Activated T-cell treated with anti-CD3 and anti-CD28 coated beads, Interleukin-2, amount 50 U/mL, for 24 hours (primary cell): ENCODE results near the gene ZNF665.
A peak's percentile ranks its signal among the peaks of the same experiment; 100 is the strongest.

Experiments used
- DNase-seq: peaks from one replicate; pipeline ENCODE4 v3.0.0-alpha.2; 2020
- H3K27ac Mint-ChIP-seq: 2 replicates; pipeline ENCODE4 v1.8.0; 2020; ENCODE audit warnings: mild to moderate bottlenecking, mixed read lengths
- H3K27me3 Mint-ChIP-seq: 2 replicates; pipeline ENCODE4 v1.8.0; 2020; ENCODE audit warnings: mixed read lengths
- H3K36me3 Mint-ChIP-seq: 2 replicates; pipeline ENCODE4 v1.8.0; 2020; ENCODE audit warnings: low read depth, mixed read lengths
- H3K4me1 Mint-ChIP-seq: 2 replicates; pipeline ENCODE4 v1.8.0; 2020; ENCODE audit warnings: low read depth, mixed read lengths
- H3K4me3 Mint-ChIP-seq: 2 replicates; pipeline ENCODE4 v1.8.0; 2020; ENCODE audit warnings: mild to moderate bottlenecking, moderate library complexity, mixed read lengths
- H3K9me3 Mint-ChIP-seq: 2 replicates; pipeline ENCODE4 v1.8.0; 2020; ENCODE audit warnings: mixed read lengths

Gene ZNF665

DNA sequence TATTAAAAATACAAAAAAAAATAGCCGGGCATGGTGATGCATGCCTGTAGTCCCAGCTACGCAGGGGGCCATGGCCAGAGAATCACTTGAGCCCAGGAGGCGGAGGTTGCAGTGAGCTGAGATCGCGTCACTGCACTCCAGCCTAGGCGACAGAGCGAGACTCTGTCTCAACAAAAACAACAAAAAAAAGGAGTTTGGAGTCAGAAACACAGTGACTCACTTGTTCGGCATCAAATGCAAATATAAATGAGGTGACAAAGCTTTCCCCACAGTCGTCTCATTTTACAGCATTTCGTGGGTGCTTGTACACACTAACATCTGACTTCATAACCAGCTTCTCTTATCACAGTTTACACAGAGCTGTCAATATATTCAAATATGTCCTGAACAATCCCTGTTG, 11.0 kb downstream of the ZNF665 start:
- no peaks in the 10 kb centered on the region for H3K4me1 Mint-ChIP-seq
- H3K27ac Mint-ChIP-seq, result no peak overlapping the region
- no peak for DNase-seq
- H3K9me3 Mint-ChIP-seq, result peaks cover 35% of the 10 kb centered on the region
- H3K36me3 Mint-ChIP-seq, result peaks cover 68% of the 10 kb centered on the region
- H3K4me3 Mint-ChIP-seq, result no peak overlapping the region
- no peaks in the 10 kb centered on the region for H3K27me3 Mint-ChIP-seq

DNA sequence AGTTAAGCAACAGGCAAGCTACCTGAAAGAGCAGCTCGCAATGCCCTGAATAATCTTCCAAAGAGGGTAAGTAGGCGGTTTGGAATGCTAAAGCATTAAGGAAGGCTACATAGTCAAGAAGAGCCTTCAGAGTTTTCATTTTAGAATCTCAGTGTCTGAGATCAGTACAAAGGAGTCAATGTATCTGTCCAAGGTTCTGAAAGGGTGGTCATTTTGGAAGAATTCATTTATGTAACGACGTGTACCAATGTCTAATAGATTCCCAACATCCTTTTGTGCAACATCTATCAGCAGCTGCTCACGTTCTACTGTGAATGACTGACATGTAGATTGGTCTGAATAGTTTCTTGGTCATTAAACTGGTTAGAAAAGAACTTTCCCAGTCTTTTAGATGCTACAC, 15.2 kb downstream of the ZNF665 start:
- no peak for DNase-seq
- Mint-ChIP-seq H3K4me1 (no peaks in the 10 kb centered on the region), H3K36me3 (peaks cover 79% of the 10 kb centered on the region), H3K27me3 (no peaks in the 10 kb centered on the region), H3K9me3 (peaks cover 44% of the 10 kb centered on the region), H3K4me3 (no peak overlapping the region), H3K27ac (no peak overlapping the region)

DNA sequence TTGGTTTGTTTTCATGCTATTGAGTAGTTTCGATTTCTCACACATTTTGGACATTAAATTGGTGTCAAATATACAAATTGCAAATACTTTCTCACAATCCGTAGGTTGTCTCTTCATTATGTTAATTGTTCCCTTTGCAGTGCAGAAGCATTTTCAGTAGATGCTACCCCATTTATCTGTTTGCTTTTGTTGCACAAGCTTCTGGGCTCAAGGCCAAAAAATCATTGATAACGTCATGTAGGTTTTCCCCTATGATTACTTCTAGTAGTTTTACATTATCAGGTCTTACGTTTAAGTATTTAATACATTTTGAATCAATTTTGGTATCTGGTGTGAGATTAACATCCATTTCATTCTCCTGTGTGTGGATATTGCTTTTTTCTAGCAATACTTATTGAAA, 20.3 kb downstream of the ZNF665 start:
- Mint-ChIP-seq H3K4me1 (no peaks in the 10 kb centered on the region), H3K4me3 (no peak overlapping the region), H3K36me3 (peaks cover 64% of the 10 kb centered on the region), H3K27me3 (no peaks in the 10 kb centered on the region), H3K27ac (no peak overlapping the region), H3K9me3 (peaks cover 48% of the 10 kb centered on the region)
- no peak for DNase-seq

DNA sequence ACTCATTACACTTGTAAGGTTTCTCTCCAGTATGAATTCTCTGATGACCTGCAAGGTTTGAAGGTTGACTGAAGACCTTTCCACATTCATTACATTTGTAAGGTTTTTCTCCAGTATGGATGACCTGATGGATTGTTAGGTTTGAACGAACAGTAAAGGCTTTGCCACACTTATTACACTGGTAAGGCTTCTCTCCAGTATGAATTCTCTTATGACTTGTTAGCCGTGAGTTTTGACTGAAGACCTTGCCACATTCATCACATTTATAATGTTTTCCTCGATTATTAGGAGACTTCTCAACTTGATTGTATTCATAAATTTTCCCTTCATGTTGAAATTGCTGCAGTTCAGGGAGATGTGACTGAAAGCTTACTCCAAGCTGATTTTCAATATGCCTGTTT, 27.5 kb downstream of the ZNF665 start:
- H3K4me1 Mint-ChIP-seq, result no peaks in the 10 kb centered on the region

DNA sequence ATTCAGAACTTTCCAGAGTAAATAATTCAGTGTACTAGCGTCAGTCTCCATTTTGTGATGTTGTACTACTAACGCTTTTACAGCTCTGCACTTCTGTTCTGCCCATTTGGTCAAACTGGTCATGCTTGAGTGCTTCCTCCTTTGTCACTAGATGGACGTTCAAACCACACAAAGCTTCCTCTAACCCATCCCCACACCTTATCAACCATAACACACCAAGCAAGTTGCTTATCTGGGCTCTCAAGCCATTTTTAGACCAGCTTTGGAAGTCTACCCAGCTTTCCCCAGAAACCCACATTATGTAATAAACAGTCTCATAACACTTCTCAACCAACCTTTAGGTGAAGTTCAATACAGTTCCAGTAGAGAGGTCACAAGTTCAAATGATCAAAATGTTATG, 32.0 kb downstream of the ZNF665 start:
- Mint-ChIP-seq H3K36me3 (peaks cover 72% of the 10 kb centered on the region), H3K27ac (no peak overlapping the region)

More for the DNA sequence above, 27.5 kb downstream of the ZNF665 start:
- Mint-ChIP-seq H3K4me3 (no peak overlapping the region), H3K27me3 (no peaks in the 10 kb centered on the region), H3K27ac (no peak overlapping the region), H3K9me3 (peaks cover 40% of the 10 kb centered on the region), H3K36me3 (peaks cover 54% of the 10 kb centered on the region)
- DNase-seq, result no peak

DNA sequence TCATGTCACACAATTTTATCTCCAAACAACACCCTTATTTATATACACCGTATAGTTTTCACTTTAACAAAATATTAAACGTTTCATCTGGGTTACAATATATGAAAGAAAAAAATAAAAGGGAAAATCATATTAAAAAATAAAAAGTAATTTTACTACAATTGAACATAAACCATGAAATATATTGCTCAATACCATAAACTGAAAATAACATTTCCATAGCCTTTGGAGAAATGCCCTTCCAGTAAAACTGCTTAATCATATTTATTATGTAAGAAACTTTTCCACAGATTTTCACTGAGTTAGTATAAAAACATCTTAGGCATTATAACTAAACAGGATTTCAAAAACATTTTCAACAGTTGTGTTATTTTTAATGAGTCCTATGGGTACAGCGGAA, 32.8 kb downstream of the ZNF665 start:
- H3K9me3 Mint-ChIP-seq, result peaks cover 46% of the 10 kb centered on the region
- peaks cover 11% of the 10 kb centered on the region for H3K27me3 Mint-ChIP-seq
- peaks cover 14% of the 10 kb centered on the region for H3K4me1 Mint-ChIP-seq
- peaks cover 72% of the 10 kb centered on the region for H3K36me3 Mint-ChIP-seq
- no peak overlapping the region for H3K4me3 Mint-ChIP-seq
- no peak for DNase-seq
- no peak overlapping the region for H3K27ac Mint-ChIP-seq

More for the DNA sequence above, 32.0 kb downstream of the ZNF665 start:
- H3K9me3 Mint-ChIP-seq, result peaks cover 54% of the 10 kb centered on the region
- no peak overlapping the region for H3K4me3 Mint-ChIP-seq
- peaks cover 14% of the 10 kb centered on the region for H3K4me1 Mint-ChIP-seq
- DNase-seq, result no peak
- H3K27me3 Mint-ChIP-seq, result peaks cover 11% of the 10 kb centered on the region

DNA sequence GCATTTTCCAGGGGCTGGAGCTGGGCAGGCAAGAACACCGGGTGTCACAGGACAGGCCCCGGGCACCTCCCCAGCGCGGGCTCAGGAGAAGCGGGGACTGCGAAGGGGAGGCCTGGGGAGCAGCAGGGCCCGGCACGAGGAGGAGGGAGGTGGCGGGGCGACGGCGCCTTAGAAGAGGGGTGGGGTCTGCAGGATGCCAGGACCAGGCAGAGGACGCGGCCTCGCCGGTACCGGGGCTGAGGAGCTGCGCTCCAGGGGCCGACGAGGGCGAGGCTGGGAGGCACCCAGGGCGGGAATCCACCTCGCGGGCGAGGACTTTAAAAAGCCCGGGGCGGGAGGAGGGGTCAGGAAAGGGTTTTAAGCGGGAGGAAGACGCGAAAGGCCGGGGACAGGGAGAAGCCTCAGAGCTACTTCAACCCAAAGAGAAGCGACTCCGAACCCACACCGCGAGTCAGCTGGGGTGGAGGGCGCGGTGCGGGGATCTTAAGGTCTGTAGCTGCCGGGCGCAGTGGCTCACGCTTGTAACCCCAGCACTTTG, 35.0 kb downstream of the ZNF665 start:
- H3K4me1 Mint-ChIP-seq, result peaks cover 14% of the 10 kb centered on the region
- H3K4me3 Mint-ChIP-seq, result peak overlapping the region; percentile 80
- H3K27me3 Mint-ChIP-seq, result peaks cover 11% of the 10 kb centered on the region
- H3K36me3 Mint-ChIP-seq, result peaks cover 76% of the 10 kb centered on the region
- peak overlapping the region; percentile 77 for H3K27ac Mint-ChIP-seq
- peaks cover 49% of the 10 kb centered on the region for H3K9me3 Mint-ChIP-seq
- peak; percentile 61 for DNase-seq

DNA sequence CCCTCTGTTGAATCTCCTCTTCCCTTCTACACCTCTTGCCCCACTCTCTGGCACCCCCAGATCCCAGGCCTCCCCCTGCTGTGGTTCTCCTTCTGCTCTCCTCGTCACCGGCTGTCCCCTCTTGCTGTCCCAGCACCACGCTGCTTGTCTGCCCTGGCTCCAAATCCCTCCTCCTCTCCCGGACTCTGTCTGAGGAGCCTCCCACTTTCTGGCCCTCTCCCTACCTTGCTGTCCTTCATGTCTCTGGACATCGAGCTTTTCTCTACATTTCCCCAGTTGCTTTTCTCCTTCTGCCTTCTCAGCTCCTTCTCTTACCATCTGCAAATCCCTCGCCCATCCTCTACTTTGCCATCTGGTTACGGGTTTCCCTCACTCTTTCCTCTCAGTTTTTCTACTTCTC, 35.5 kb downstream of the ZNF665 start:
- Mint-ChIP-seq H3K27me3 (peaks cover 11% of the 10 kb centered on the region), H3K4me1 (peaks cover 14% of the 10 kb centered on the region), H3K27ac (peak overlapping the region; percentile 52), H3K4me3 (peak overlapping the region; percentile 80), H3K36me3 (peaks cover 78% of the 10 kb centered on the region), H3K9me3 (peaks cover 51% of the 10 kb centered on the region)
- no peak for DNase-seq

DNA sequence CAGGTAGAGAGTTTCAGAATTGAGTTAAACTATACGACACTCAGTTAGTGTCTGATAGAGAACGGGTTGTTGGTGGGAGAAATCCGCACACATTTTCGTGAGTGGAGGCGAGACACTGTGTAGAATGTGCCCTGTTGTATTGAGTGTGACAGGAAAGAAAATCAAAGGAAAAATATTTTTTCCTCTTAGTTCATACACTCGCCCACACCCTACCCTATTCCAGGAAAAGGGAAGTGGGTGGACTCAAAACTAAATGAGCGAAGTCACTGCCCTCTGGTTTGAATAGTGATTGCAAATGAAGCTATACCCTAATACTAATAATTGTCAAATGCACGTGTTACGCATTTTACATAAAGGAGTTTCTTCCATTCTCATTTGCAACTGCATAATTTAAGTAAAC, 36.3 kb downstream of the ZNF665 start:
- no peak for DNase-seq
- Mint-ChIP-seq H3K36me3 (peaks cover 83% of the 10 kb centered on the region), H3K4me3 (peak overlapping the region; percentile 80), H3K9me3 (peaks cover 51% of the 10 kb centered on the region), H3K27me3 (peaks cover 11% of the 10 kb centered on the region), H3K27ac (no peak overlapping the region), H3K4me1 (peaks cover 14% of the 10 kb centered on the region)

DNA sequence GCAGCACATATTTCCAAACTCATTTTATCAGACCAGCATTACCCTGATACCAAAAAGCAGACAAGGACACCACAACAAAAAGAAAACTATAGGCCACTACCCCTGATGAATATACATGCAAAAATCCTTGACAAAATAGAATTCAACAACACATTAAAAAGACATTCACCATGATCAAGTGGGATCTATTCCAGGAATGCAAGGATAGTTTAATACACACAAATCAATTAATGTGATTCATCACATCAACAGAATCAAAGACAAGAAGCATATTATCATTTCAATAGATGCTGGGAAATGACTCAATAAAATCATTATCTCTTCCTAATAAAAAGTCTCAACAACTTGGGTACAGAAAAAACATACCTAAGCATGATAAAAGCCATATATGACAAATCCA, 45.5 kb downstream of the ZNF665 start:
- no peaks in the 10 kb centered on the region for H3K27me3 Mint-ChIP-seq
- H3K4me1 Mint-ChIP-seq, result no peaks in the 10 kb centered on the region
- H3K9me3 Mint-ChIP-seq, result peaks cover 47% of the 10 kb centered on the region
- H3K36me3 Mint-ChIP-seq, result peaks cover 94% of the 10 kb centered on the region
- no peak for DNase-seq
- H3K4me3 Mint-ChIP-seq, result no peak overlapping the region
- H3K27ac Mint-ChIP-seq, result no peak overlapping the region

DNA sequence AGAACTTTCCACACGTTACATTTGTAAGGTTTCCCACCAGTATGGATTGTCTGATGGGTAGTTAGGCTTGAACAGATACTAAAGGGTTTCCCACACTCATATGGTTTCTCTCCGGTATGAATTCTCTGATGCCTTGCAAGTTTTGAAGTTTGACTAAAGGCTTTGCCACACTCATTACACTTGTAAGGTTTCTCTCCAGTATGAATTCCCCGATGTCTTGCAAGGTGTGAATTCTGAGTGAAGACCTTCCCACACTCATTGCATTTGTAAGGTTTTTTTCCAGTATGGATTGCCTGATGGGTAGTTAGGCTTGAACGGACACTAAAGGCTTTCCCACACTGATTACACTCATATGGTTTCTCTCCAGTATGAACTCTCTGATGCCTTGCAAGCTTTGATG, 52.8 kb downstream of the ZNF665 start:
- Mint-ChIP-seq H3K4me3 (no peak overlapping the region), H3K36me3 (peaks cover 75% of the 10 kb centered on the region), H3K27me3 (no peaks in the 10 kb centered on the region), H3K27ac (no peak overlapping the region), H3K9me3 (peaks cover 56% of the 10 kb centered on the region), H3K4me1 (no peaks in the 10 kb centered on the region)
- DNase-seq, result no peak

DNA sequence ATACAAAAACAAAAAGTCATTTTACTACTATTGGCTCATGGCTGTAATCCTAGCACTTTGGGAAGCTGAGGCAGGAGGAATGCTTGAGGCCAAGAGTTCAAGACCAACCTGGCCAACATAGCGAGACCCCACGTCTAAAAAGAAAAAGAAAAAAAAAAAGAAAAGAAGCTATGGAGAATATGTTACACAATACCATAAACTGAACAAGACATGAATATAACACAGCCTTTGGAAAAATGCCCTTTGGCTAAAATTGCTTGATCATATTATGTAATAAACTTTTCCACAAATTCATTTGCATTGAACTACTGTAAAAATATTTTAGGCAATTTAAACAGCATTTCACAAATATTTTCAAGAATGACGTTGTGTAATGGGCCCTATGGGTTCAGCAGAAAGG, 56.7 kb downstream of the ZNF665 start:
- Mint-ChIP-seq H3K4me3 (no peak overlapping the region), H3K27ac (no peak overlapping the region), H3K9me3 (peaks cover 52% of the 10 kb centered on the region), H3K36me3 (peaks cover 59% of the 10 kb centered on the region), H3K27me3 (peaks cover 10% of the 10 kb centered on the region), H3K4me1 (peaks cover 10% of the 10 kb centered on the region)
- no peak for DNase-seq

DNA sequence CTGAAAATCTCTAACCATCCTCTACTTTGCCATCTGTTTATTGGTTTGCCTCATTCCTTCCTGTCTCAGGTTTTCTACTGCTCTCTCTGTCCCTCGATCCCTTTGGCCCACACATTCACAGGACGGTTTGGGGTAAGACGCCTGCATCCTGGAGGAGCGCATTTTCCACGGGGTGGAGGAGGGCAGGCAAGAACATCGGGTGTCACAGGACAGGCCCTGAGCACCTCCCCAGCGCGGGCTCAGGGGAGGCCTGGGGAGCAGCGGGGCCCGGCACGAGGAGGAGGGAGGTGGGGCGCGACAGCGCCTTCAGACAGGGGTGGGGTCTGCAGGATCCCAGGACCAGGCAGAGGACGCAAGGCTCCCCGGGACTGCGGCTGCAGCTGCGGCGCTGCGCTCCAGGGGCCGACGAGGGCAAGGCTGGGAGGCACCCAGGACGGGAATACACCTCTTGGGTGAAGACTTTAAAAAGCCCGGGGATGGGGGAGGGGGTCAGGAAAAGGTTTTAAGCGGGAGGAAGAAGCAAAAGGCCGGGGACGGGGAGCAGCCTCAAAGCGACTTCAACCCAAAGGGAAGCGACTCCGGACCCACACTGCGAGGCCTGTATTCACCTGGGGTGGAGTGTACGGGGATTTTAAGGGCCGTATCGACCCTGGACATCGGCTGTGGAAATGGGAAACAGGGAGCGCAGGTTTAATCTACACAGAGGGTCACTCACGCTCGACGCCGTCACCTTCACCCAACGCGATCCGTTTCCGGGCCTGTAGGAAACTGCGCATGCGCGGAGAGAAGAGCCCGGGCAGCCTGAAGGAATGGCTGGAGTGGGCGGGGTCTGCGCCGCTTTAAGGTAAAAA, 60.8 kb downstream of the ZNF665 start, which contains the start of gene ZNF415:
ZNF415 (minus strand) TSS at position 770 of the 851 bp plus-strand sequence. CDS start 10,234 bp downstream, outside the sequence.
- peaks cover 54% of the 10 kb centered on the region for H3K9me3 Mint-ChIP-seq
- peaks cover 13% of the 10 kb centered on the region for H3K4me1 Mint-ChIP-seq
- peak within 1 kb of the TSS; percentile 41 for H3K4me3 Mint-ChIP-seq
- peaks cover 27% of the 10 kb centered on the region for H3K27me3 Mint-ChIP-seq
- peak; percentile 53 for DNase-seq
- no peak within 1 kb of the TSS for H3K27ac Mint-ChIP-seq
- peaks cover 42% of the 10 kb centered on the region for H3K36me3 Mint-ChIP-seq

DNA sequence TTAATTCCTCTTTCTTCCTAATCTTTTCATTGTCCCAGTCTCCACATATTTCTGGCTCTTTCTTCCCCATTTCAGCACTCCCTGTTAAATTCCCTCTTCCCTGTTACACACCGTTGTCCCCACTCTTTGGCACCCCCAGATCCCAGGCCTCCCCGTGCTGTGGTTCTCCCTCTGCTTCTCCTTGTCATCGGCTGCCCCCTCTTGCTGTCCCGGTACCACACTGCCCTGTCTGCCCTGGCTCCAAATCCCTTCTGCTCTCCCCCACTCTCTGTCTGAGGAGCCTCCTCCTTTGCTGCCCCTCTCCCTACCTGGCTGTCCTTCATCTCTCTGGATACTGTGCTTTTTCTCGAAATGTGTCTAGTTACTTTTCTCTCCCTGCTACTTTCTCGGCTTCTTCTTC, 61.4 kb downstream of the ZNF665 start:
- Mint-ChIP-seq H3K9me3 (peaks cover 53% of the 10 kb centered on the region), H3K4me3 (peak overlapping the region; percentile 41), H3K4me1 (peaks cover 13% of the 10 kb centered on the region), H3K27ac (no peak overlapping the region), H3K27me3 (peaks cover 31% of the 10 kb centered on the region), H3K36me3 (peaks cover 38% of the 10 kb centered on the region)
- no peak for DNase-seq

DNA sequence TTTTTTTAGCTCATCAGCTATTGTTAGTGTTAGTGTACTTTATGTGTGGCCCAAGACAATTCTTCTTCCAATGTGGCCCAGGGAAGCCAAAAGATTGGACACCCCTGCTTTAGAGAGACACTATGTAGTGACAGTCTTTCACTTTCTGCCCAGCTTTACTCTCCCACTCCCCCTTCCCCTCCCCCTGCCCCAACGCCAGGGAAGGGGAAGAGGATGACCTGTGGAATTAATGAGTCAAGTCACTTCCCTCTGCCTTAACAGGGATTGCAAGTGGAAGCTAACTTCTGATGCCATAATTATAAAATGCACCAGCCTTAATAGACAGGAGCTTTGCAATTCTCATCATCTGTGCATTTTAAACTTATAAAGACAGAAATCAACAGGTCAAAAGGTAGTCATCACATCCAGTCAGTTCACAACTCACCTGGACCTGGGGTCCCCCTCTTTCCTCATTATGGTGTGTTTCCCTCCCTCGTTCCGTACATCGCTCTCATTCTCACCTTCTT, 62.0 kb downstream of the ZNF665 start:
- DNase-seq, result no peak
- Mint-ChIP-seq H3K9me3 (peaks cover 53% of the 10 kb centered on the region), H3K4me3 (no peak overlapping the region), H3K36me3 (peaks cover 36% of the 10 kb centered on the region), H3K27ac (no peak overlapping the region), H3K4me1 (peaks cover 13% of the 10 kb centered on the region), H3K27me3 (peaks cover 31% of the 10 kb centered on the region)
